GM12878 (cell line): Measurements from ENCODE around the gene PLPP1. TPM values are rescaled to one million over a fixed set of nuclear protein-coding genes. Genes with fewer than 3 reads are reported as not detected.

Experiments
- ATAC-seq: fragments of 200-7000 bp; cut with Tn5 transposase; 3 replicates; pipeline ENCODE4 v1.9.1; 2020; ENCODE audit warnings: mild to moderate bottlenecking, moderate library complexity
- BruUV-seq: library from RNA; stranded (reverse); fragments of 400-500 nt; replicated peaks from 2 replicates; lab custom pipeline; 2021; lab: Mats Ljungman, UMichigan
- CTCF ChIA-PET: fragments of 300-600 bp; sonication (Branson Sonifier 250); formaldehyde crosslinking; extraction: SDS; loops from one replicate; lab custom pipeline; 2021; ENCODE audit warnings: inconsistent platforms; lab: Yijun Ruan, JAX
- POLR2A ChIA-PET: fragments of 350-600 bp; formaldehyde crosslinking; extraction: SDS; loops from one replicate; lab custom pipeline; 2021; ENCODE audit warnings: inconsistent platforms; lab: Charles Lee
- RAD21 ChIA-PET: fragments of 300-600 bp; sonication (Branson Sonifier 250); formaldehyde crosslinking; loops from one replicate; lab custom pipeline; 2023; ENCODE audit warnings: antibody characterized with exemption; ENCODE audit not compliant: unreplicated experiment; lab: Charles Lee
- SMC1A ChIA-PET: fragments of 300-600 bp; sonication (Branson Sonifier 250); formaldehyde crosslinking; loops from one replicate; lab custom pipeline; 2023; ENCODE audit not compliant: unreplicated experiment, uncharacterized antibody; lab: Charles Lee
- DNase-seq: peaks from one replicate; pipeline ENCODE4 v3.0.0-alpha.2; 2011; ENCODE audit warnings: low read depth, low spot score
- FAIRE-seq: peaks from 3 replicates; lab custom pipeline; 2011; peaks lifted over from hg19 to GRCh38; lab: Jason Lieb, UNC
- H2AFZ ChIP-seq: 2 replicates; pipeline ENCODE4 v1.6.0; 2011; ENCODE audit warnings: low read depth, low read length, control low read depth; ENCODE audit not compliant: control insufficient read depth
- H3K27ac ChIP-seq: 2 replicates; pipeline ENCODE4 v1.5.1; 2011; ENCODE audit warnings: control low read depth; ENCODE audit not compliant: control insufficient read depth, insufficient read depth
- H3K27me3 ChIP-seq, 2 experiments: replicated peaks in 1 of 2; 2 replicates each; pipeline versions ENCODE4 v1.6.0 to v1.6.1; 2011; ENCODE audit warnings: low read length in 1 of 2; ENCODE audit not compliant: control insufficient read depth in 2 of 2, insufficient read depth in 2 of 2
- H3K36me3 ChIP-seq, 2 experiments: 2 replicates each; pipeline ENCODE4 v1.5.1; 2011; ENCODE audit warnings: low read length in 1 of 2; ENCODE audit not compliant: control insufficient read depth in 2 of 2, insufficient read depth in 2 of 2
- H3K4me1 ChIP-seq: 2 replicates; pipeline ENCODE4 v1.6.1; 2011; ENCODE audit warnings: mild to moderate bottlenecking, low read length, moderate library complexity, mixed read lengths; ENCODE audit not compliant: control insufficient read depth, insufficient read depth
- H3K4me2 ChIP-seq: 2 replicates; pipeline ENCODE4 v1.6.0; 2011; ENCODE audit warnings: control low read depth; ENCODE audit not compliant: control insufficient read depth, insufficient read depth
- H3K4me3 ChIP-seq: fragments of 200-600 bp; sonication (generic); 2 replicates; pipeline ENCODE4 v1.5.1; 2016
- H3K79me2 ChIP-seq: 2 replicates; pipeline ENCODE4 v1.6.0; 2011; ENCODE audit warnings: low read length; ENCODE audit not compliant: control insufficient read depth, insufficient read depth
- H3K9ac ChIP-seq: 2 replicates; pipeline ENCODE4 v1.8.0; 2011; ENCODE audit warnings: low read length, control low read depth, mixed read lengths; ENCODE audit not compliant: control insufficient read depth, insufficient read depth
- H3K9me3 ChIP-seq: replicated peaks from 3 replicates; pipeline ENCODE4 v1.5.1; 2011; ENCODE audit warnings: mild to moderate bottlenecking, low read length; ENCODE audit not compliant: control insufficient read depth, insufficient read depth
- H4K20me1 ChIP-seq: 2 replicates; pipeline ENCODE4 v1.6.0; 2011; ENCODE audit not compliant: control insufficient read depth, insufficient read depth
- CREM ChIP-seq: IDR thresholded peaks from 2 replicates; pipeline ENCODE4 v1.6.1; 2014; ENCODE audit warnings: antibody characterized with exemption, low read depth
- MEF2A ChIP-seq: IDR thresholded peaks from 2 replicates; pipeline ENCODE4 v1.6.1; 2011; ENCODE audit warnings: low read depth, mild to moderate bottlenecking, low read length, moderate library complexity; ENCODE audit not compliant: insufficient read depth
- MXI1 ChIP-seq: fragments of 150-350 bp; IDR thresholded peaks from 2 replicates; pipeline ENCODE4 v1.6.1; 2011; ENCODE audit warnings: low read depth, mild to moderate bottlenecking, inconsistent platforms, low read length, improper control_type of control experiment
- NFIC ChIP-seq: IDR thresholded peaks from 2 replicates; pipeline ENCODE4 v1.6.1; 2012; ENCODE audit warnings: low read depth, mild to moderate bottlenecking, inconsistent platforms, low read length, moderate library complexity
- NFXL1 ChIP-seq: fragments of 450-650 bp; IDR thresholded peaks from 2 replicates; pipeline ENCODE4 v1.6.1; 2017; ENCODE audit warnings: antibody characterized with exemption, mild to moderate bottlenecking, borderline replicate concordance
- PAX8 ChIP-seq: fragments of 450-650 bp; IDR thresholded peaks from 2 replicates; pipeline ENCODE4 v1.6.1; 2017; ENCODE audit warnings: mild to moderate bottlenecking, moderate library complexity
- POLR2AphosphoS5 ChIP-seq: IDR thresholded peaks from 2 replicates; pipeline ENCODE4 v1.6.1; 2011; ENCODE audit warnings: mild to moderate bottlenecking, low read length, inconsistent platforms
- RBBP5 ChIP-seq: fragments of 200-600 bp; sonication (generic); conservative IDR thresholded peaks from 2 replicates; pipeline ENCODE4 v1.6.1; 2016
- RFX5 ChIP-seq: IDR thresholded peaks from 2 replicates; pipeline ENCODE4 v1.6.1; 2011; ENCODE audit warnings: low read depth, low read length, improper control_type of control experiment
- SMARCA5 ChIP-seq: fragments of 450-650 bp; IDR thresholded peaks from 2 replicates; pipeline ENCODE4 v1.6.1; 2017; ENCODE audit warnings: mild to moderate bottlenecking
- SRF ChIP-seq, 2 experiments: IDR thresholded peaks; 2 replicates each; pipeline ENCODE4 v1.6.1; 2011; ENCODE audit warnings: low read depth in 2 of 2, low read length in 2 of 2, mild to moderate bottlenecking in 1 of 2, moderate library complexity in 1 of 2
- SUPT20H ChIP-seq: IDR thresholded peaks from 2 replicates; pipeline ENCODE4 v1.6.1; 2011; ENCODE audit warnings: low read depth, mild to moderate bottlenecking, low read length, moderate library complexity, borderline replicate concordance; ENCODE audit not compliant: control insufficient read depth
- SUZ12 ChIP-seq: fragments of 200-600 bp; sonication (generic); IDR thresholded peaks from one replicate; pipeline ENCODE4 v1.6.1; 2018; ENCODE audit warnings: antibody characterized with exemption, mild to moderate bottlenecking; ENCODE audit not compliant: unreplicated experiment
- TCF12 ChIP-seq: IDR thresholded peaks from 2 replicates; pipeline ENCODE4 v1.6.1; 2011; ENCODE audit warnings: low read depth, mild to moderate bottlenecking, low read length
- YBX1 ChIP-seq: fragments of 450-650 bp; IDR thresholded peaks from 2 replicates; pipeline ENCODE4 v1.6.1; 2016; ENCODE audit warnings: antibody characterized with exemption
- WGBS: methylation state at CpG from one replicate; pipeline ENCODE4 v1.1.6; 2016; ENCODE audit warnings: low lambda C conversion rate; ENCODE audit not compliant: insufficient replicate concordance, insufficient coverage; ENCODE audit errors: missing lambda C conversion rate; 5-methylcytosine and 5-hydroxymethylcytosine counted together
- in situ Hi-C: fragments of 300-500 bp; cut with MboI; formaldehyde crosslinking; loops from 9 replicates; pipeline ENCODE4 v1.14.3; 2018; ENCODE audit warnings: mixed read lengths
- intact Hi-C: fragments of 100-400 bp; cut with micrococcal nuclease; formaldehyde crosslinking; loops from one replicate; pipeline ENCODE4 v1.14.2; 2022; ENCODE audit not compliant: unreplicated experiment
- polyA plus RNA-seq, 11 experiments: library from polyadenylated mRNA; depleted of rRNA in 4 of 11; unstranded in 6 of 11; stranded (reverse) in 5 of 11; fragments of >200 nt; fragmentation: Nextera tagmentation in 4 of 11; fragmentation: Illumina TruSeq in 1 of 11; extraction: Ambion mirVana in 4 of 11; extraction: Trizol in 1 of 11; gene quantifications; 1 replicate in 1 of 11; 2 replicates in 10 of 11; pipeline versions ENCODE4 v1.2.1 to v1.2.3, GENCODE V29; 2011 to 2016; ENCODE audit warnings: inconsistent platforms in 2 of 11, missing spikeins in 2 of 11, low read depth in 1 of 11
- total RNA-seq, 4 experiments: library from RNA; depleted of rRNA in 3 of 4; stranded (reverse); fragments of >200 nt in 3 of 4; fragmentation: Illumina TruSeq in 1 of 4; extraction: Trizol in 1 of 4; gene quantifications; 2 replicates each; pipeline versions ENCODE4 v1.2.1 to v1.2.3, GENCODE V29; 2013 to 2021
- TF ChIP-seq, protein P1 (sequence below): fragments of 450-650 bp; IDR thresholded peaks from 2 replicates; pipeline ENCODE4 v1.6.1; 2017; ENCODE audit warnings: borderline replicate concordance
- TF ChIP-seq, protein P2 (sequence below): IDR thresholded peaks from 2 replicates; pipeline ENCODE4 v1.6.1; 2011; ENCODE audit warnings: borderline replicate concordance, low read depth, mild to moderate bottlenecking, moderate library complexity, low read length; ENCODE audit not compliant: insufficient read depth, poor library complexity, severe bottlenecking
- TF ChIP-seq, protein P3 (sequence below): IDR thresholded peaks from 2 replicates; pipeline ENCODE4 v1.6.1; 2011; ENCODE audit warnings: low read depth, mild to moderate bottlenecking, low read length, moderate library complexity, borderline replicate concordance; ENCODE audit errors: extremely low read depth

PLPP1 gene
- total and polyA plus RNA-seq, 10 of the 15 experiments (the other 5 are each of a cell fraction or from before 2014, with no cell fraction given), result 3.0 to 11.3 (median 8.1) TPM

DNA sequence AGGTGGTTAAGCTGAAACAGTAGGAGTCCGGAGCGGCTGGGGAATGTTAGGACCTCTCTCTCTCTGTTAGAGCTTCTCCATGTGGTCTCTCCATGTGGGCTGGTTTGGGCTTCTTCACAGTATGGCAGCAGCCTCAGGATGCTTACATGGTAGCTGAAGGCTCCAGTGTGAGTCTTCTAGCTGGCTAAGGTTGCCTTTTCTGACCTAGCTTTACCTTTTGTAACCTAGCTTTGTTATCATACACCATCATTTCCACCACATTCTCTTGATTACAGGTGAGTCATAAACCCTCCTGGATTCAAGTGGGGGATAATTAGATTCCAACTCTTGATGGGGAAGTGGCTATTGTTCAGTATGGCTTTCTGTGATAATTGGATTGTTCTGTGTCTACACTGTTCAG lies 128.5 kb downstream of the PLPP1 start:
- WGBS, result 100% methylated on average over 2 of the region's 2 CpGs
- TF ChIP-seq POLR2AphosphoS5, result no peak
- no peak for TF ChIP-seq YBX1
- TF ChIP-seq, protein P1, sequence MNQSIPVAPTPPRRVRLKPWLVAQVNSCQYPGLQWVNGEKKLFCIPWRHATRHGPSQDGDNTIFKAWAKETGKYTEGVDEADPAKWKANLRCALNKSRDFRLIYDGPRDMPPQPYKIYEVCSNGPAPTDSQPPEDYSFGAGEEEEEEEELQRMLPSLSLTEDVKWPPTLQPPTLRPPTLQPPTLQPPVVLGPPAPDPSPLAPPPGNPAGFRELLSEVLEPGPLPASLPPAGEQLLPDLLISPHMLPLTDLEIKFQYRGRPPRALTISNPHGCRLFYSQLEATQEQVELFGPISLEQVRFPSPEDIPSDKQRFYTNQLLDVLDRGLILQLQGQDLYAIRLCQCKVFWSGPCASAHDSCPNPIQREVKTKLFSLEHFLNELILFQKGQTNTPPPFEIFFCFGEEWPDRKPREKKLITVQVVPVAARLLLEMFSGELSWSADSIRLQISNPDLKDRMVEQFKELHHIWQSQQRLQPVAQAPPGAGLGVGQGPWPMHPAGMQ, result no peak
- no peak for TF ChIP-seq MEF2A
- no peak for TF ChIP-seq RBBP5
- TF ChIP-seq SUPT20H, result no peak
- no peak for TF ChIP-seq NFIC
- no peak for TF ChIP-seq NFXL1
- TF ChIP-seq, protein P2, sequence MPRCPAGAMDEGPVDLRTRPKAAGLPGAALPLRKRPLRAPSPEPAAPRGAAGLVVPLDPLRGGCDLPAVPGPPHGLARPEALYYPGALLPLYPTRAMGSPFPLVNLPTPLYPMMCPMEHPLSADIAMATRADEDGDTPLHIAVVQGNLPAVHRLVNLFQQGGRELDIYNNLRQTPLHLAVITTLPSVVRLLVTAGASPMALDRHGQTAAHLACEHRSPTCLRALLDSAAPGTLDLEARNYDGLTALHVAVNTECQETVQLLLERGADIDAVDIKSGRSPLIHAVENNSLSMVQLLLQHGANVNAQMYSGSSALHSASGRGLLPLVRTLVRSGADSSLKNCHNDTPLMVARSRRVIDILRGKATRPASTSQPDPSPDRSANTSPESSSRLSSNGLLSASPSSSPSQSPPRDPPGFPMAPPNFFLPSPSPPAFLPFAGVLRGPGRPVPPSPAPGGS, result no peak
- no peak for TF ChIP-seq TCF12
- TF ChIP-seq SUZ12, result no peak
- no peak for TF ChIP-seq SMARCA5
- TF ChIP-seq SRF (IDR thresholded peaks at IDR 0.05; ENCODE audit: low read depth in 2 of 2, low read length in 2 of 2), result no peak
- TF ChIP-seq, protein P3, sequence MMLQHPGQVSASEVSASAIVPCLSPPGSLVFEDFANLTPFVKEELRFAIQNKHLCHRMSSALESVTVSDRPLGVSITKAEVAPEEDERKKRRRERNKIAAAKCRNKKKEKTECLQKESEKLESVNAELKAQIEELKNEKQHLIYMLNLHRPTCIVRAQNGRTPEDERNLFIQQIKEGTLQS, result no peak
- no peak for TF ChIP-seq RFX5
- TF ChIP-seq PAX8, result no peak
- no peak for TF ChIP-seq MXI1
- TF ChIP-seq CREM, result no peak
- ChIA-PET SMC1A (interaction anchor here (1.1 to 2.3 kb wide), 5 partner anchors 8 to 286 kb away, joined by 3 to 10 read pairs (median 6); no protein-coding TSS in a partner anchor), RAD21 (interaction anchor here (0.6 kb wide), 1 partner anchor 795 kb away, joined by 3 read pairs; no protein-coding TSS in a partner anchor), POLR2A (no interaction called here), CTCF (interaction anchor here (0.6 to 2.1 kb wide), 8 partner anchors 21 to 292 kb away, joined by 3 to 10 read pairs (median 4); no protein-coding TSS in a partner anchor)
- Histone ChIP-seq H3K27ac (no peak overlapping the region), H4K20me1 (no peaks in the 10 kb centered on the region), H3K36me3 (peaks cover 5 to 10% of the 10 kb centered on the region in 2 experiments), H3K9me3 (no peaks in the 10 kb centered on the region; the same call in 2 of the 3 replicates), H3K4me1 (no peaks in the 10 kb centered on the region; the same call in 1 of the 2 replicates), H3K4me2 (no peak overlapping the region), H3K4me3 (no peak overlapping the region), H3K79me2 (no peaks in the 10 kb centered on the region), H3K9ac (no peak overlapping the region), H3K27me3 (no peaks in the 10 kb centered on the region), H2AFZ (no peak overlapping the region)
- FAIRE-seq (no peak), ATAC-seq (no peak), DNase-seq (no peak)
- intact Hi-C loops (loop anchor here (2.0 kb wide), 1 partner anchor 285 kb away; no protein-coding TSS in a partner anchor), in situ Hi-C loops (no loop called here)
- no TSS peak for BruUV-seq
